HCT116 (cell line): Measurements from ENCODE around the gene INPP4A.

ENCODE experiments used
- TCF7L2 ChIP-seq: IDR thresholded peaks from 2 replicates; pipeline ENCODE4 v1.7.0; 2011; ENCODE audit warnings: borderline replicate concordance, inconsistent platforms; ENCODE audit not compliant: insufficient read depth, insufficient read length; ENCODE audit errors: extremely low read depth
- ZNF274 ChIP-seq: fragments of 200-500 bp; sonication (Bioruptor generic); IDR thresholded peaks from 2 replicates; pipeline ENCODE4 v1.6.1; 2014; ENCODE audit warnings: mild to moderate bottlenecking, low read depth, low read length, inconsistent platforms

- no peak for TF ChIP-seq ZNF274
- no peak for TF ChIP-seq TCF7L2
These were observed 2.2 kb upstream of the INPP4A start for GRCh38 chr2:98442488-98442887.
